Stimulated activated CD4-positive, alpha-beta T cell treated with anti-CD3 and anti-CD28 coated beads, Interleukin-15, amount 100 ng/mL, for 24 hours (primary cell): ENCODE results near the gene AGPAT1.
"Not testable (repeated sequence)": the region's sequence is repeated elsewhere in the genome, so short reads cannot be mapped to it uniquely, and the experiment has no call there.

Experiments used
- DNase-seq: peaks from one replicate; pipeline ENCODE4 v3.0.0-alpha.2; 2020

AGPAT1 gene

DNA sequence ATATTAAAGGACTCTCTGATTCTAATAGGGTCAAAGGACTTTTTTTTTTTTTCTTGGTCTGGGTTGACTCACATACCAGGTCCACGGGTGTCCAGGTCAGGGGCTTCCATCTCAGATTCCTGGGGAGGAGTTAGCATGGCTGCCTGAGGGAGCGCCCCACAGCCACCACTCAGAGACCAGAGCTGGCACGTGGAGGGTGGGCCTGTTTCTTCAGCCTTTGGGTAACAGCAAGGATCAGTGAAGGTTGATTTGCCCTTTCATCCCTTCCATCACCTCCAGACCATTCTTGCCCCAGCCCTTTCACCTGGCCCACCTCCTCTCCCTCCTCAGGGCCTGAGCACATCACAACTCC lies 22.4 kb upstream of the AGPAT1 start:
- DNase-seq: no peak

DNA sequence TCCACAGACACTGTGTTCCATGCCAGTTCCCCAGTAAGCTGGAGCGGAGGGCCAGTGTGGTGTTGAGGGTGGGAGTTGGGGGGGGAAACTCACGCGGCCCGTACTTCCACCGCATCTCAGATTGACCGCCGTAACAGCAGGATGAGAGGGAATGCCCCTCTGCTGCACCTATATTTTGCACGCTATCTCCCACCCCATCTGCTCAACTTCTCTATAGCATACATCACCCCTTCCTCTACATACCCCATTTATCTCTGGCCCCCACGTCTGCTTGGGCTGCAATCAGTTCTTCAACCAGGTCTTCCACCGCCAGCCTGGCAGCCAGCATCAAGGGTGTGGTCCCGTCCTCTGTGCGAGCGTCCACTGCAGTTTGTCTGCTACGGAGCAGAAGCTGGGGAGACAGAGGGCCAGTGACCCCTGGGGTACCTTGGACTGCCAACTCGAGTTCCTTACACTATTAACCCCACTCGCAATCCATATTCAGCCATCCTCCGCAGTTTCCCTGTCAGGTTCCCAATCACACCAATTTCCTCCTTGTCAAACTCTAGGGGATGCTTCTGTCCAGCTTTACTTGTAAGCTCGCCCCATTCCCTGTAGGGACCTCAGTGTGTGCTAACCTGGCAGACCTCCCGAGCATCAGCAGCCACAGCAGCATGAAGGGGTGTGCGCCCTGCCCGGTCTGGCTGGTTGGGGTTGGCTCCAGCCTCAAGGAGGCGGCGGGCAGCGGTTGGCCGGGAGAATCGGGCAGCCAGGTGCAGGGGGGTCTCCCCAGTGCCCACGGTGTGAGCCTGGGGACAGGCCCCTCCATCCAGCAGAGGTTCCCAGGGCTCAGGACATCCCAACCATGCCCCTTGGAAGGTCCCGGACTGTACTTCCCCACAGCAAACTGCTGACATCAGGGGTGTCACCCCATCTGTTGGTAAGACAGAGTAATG lies 21.1 kb upstream of the AGPAT1 start:
- DNase-seq: no peak

DNA sequence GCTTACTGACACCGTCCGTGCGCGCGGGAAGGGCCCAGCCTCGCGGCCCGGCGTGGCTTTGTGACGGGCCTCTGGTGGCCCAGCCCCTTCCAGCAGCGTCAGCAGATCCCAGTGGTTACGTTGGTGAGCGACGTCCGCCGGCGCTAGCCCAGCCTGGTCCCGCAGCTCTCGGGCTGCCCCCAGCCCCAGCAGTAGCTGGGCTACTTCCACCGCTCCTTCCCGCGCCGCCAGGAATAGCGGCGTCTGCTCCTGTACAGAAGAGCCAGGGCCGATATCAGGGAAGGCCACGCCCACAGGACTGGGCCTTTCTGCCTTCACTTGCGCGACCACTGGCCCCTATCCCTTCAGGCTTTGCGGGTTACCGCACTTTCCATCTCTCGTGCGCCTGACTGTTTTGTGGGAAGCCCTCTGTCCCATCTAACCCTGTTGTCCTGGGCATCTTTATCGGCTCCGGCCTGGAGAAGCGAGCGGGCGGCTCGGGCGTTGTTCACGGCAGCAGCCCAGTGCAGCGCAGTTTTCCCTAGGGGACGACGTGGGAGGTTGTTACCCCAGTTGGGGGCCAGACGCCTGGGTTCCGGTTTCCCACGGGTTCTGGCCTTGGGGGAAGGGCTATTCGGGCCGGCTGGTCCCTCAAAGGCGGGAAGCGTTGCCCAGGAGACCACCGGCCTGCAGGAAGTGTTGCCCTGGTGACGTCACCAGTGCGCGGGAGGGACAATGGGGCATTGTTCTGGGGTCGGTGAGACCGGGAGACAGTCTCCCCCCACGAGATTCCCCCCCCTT lies 20.2 kb upstream of the AGPAT1 start:
- DNase-seq: peak; percentile 84

DNA sequence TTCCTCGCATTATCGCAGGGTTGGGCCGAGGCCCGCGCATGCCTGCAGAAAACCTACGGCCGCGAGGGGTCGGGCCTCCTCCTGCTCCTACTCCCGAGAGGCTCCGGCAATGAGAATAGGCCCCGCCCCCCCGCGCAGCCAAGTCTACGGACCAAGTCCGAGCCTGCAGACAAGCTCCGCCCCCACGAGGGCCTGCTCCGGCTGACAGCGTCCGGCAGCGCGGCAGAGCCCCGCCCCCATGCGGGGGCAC lies 19.7 kb upstream of the AGPAT1 start:
- DNase-seq: peak; percentile 100

DNA sequence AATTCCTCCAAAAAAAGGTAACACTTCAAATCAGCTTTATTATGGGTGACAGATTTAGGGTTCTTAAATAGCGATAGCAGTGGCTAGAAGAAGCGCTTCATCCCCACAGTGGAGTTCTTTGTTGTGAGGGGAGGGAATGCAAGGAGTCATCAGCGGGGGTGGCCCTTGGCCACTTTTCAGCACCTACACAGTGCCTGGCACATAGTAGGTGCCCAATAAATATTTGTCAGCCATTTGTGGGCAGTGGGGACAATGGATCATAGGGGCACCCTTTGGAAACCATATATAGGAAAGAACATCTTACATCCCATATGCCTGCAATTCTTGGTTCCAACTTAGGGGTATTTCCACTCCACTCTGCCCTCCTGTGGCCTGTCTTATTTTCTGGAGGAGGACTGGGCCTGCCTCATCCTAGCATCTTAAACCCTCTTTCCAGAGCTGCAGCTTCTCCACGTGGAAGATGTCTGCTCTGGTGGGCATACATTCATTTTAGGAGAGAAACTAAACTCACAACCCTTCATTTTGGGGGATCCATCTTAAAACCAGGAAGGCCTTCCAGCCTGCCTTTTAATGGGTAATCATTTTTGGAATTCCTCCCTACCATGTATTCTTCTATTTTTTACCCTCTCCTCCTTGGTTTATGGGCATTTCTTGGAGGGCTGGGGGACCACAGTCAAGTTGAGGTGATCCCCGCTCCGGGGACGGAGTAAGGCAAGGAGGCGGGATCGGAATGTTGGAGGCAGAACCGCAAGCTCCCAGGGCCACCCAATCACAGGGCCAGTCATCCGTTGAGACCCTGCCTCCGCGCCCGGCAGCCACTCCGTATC lies 19.2 kb upstream of the AGPAT1 start:
- DNase-seq: peak; percentile 43

DNA sequence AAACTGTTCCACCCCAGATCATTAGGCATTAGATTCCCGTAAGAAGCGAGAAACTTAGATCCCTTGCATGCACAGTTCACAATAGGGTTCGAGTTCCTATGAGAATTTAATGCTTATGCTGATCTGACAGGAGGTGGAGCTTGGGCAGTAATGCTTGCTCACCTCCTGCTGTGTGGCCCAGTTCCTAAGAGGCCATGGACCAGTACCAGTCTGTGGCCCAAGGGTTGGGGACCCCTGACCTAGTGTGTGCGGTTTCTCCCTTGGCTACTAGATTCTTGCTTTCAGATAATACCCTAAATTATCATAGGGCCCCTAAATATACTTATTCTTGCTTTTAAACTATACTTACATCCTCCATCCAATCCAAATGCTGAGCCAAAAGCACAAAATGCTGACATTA lies 18.5 kb upstream of the AGPAT1 start:
- DNase-seq: no peak

DNA sequence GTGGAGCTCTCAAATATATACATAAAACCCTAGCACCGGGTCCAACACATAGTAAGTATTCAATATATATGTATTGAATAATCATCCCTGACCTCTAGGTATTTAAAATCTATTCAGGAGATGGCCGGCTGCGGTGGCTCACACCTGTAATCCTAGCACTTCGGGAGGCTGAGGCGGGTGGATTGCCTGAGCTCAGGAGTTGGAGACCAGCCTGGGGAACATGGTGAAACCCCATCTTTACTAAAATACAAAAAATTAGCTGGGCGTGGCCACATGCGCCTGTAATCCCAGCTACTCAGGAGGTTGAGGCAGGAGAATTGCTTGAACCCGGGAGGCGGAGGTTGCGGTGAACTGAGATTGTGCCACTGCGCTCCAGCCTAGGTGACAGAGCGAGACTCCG lies 17.2 kb upstream of the AGPAT1 start:
- DNase-seq: not testable (repeated sequence)

DNA sequence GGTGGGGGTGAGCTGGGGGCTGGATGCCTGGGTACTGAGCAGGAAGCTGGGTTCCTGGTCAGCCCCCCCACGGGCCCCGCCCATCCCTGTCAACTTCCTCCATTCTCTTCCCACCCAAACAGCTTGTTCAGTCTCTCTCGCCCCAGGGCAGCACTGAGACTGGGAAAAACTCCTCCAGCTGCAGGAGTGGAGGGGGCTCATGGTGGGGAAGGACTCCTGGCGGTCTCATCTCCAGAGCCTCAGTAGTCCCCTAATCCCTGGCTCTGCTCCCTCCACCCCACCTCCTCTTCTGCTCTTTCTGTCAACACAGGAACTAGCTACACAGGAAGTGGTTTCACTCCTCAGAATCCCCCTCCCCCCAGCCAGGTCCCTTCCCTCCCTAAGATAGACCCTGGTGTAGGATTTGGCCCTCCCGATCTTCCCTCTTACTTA lies 16.7 kb upstream of the AGPAT1 start, which contains the start of gene GPSM3:
TSS of gene GPSM3 (minus strand) at position 36 of the 432 bp plus-strand sequence. CDS start 130 bp downstream, outside the sequence.
- DNase-seq: peak; percentile 71

DNA sequence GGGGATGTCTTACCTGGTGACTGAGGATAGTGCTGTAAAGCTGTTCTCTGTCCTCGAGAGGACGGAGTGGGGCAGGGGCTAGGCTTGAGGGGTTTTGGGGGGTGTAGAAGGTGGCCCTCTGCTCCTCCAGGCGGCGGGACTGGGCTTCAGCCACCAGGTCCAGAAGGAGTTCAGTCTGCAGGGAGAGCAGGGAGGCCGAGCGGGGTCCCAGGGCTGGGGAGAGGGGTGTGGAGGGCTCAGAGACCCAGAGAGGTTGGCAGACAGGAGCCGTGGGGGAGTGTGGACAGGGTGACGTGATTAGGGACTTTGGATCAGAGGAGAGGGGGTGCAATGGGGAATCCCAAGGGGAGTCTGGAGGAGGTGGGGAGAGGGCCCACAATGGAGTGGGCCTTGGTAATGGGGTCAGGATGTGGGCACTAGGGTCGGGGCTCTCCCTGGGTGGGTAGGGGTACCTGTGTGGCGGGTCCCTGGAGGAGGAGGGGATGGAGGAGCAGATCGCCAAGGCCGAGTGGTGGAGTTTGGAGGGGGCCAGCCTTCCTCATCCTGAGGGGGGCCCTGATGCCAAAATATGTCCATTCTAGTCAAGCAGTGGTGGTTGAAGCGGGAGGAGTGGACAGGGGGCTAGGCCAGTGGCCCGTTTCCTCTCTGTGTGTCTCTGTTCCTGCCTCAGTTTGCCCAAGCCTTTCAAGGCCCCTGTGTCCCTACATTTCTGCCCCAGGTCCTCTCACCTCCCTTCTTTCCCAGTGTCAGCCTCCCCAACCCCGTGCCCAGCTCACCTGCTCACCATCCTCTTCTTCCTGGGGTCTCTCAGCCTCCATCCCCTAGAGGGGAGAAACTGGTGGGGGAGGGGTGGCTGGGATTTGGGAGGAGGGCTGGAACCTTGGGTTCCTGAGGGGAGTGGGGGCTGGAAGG lies 16.1 kb upstream of the AGPAT1 start:
- DNase-seq: no peak

DNA sequence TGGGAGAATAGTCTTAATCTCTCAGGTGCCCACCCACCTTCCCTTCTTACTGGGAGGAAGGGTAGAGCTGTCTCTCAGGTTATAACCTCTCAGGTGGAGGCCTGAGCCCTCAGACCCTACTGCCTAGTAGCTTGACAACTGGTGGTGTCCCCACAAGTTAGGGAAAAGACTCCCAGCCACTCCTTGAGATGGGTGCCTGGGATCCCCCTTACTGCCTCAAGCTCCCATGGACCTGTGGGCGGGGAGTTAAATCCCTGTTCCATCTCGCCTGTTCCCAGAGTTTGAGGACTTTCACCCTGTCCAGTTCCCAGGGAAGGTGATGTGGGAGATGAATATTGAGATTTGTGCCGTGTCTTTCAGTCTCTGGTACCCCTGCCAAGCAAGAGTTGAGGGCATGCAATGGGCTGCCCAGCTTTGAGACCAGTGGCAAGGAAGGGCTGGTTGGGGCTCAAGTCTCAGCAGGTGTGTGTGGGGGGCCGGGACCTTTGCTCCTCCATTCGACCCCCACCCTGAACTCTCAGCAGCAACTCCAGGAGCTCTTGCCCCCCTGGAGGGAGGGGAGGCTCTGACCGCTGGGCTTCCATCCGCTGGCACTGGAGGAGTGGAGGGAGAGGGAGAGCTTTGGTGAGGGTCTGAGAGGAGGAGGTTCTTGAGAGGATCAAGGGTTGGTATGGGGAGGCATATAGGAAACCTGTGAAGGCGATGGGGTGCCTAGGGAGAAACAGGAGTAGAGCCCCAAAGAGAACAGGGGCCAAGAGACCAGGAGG lies 15.2 kb upstream of the AGPAT1 start:
- no peak for DNase-seq

DNA sequence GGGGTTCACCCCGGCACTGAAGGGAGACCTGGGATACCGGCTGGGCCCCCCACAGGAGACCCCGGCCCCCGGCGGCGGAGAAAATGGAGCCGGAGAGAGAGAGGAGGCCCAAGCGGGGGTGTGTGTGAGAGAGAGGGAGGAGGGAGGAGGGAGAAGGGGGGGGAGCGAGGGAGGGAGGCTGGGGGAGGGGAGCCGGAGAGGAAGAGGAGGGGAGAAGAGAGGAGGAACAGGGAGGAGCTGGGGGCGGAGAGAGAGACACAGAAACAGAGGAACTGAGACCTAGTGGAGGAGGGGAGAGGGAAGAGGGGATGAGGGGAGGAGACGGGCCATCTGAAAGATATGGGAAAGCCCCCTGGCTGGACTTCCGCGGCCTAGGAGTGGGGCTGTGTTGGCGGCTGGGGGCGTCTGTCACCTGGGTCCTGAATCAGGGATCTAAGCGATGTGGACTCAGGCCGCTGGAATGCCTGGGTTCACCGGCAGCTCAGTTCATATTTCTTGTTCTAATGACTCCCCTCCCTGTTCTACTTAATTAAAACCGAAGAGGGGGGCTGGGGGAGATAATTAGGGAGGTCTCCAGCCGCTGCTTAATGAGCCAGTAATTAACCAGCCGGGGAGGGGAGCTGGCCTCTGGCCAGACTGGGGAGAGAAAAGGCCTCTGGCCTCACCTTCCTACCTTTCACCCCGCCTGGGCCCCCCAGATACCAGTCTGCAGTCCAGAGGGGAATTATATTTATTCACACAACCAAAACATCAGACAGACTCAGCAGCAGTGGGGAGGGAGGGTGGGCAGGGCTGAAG lies 14.4 kb upstream of the AGPAT1 start, which contains the start of gene PBX2:
TSS of gene PBX2 (minus strand) at position 149 of the 798 bp plus-strand sequence. CDS start 287 bp downstream, outside the sequence.
- peak; percentile 93 for DNase-seq

DNA sequence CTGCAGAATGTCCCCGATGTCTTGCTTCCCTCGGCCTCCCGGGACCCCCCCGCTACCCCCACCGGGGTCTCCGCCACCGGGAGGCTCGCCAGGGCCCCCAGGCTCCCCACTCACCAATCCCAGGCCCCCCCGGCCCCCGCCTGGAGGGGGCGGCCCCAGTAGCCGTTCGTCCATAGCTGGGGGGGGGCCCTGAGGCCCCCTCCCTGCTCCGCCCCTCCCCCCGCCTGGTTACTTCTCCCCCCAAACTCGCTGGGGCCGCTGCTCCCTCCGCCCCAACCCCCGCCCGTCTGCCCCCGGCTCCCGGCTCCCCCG lies 13.8 kb upstream of the AGPAT1 start:
- DNase-seq: no peak

DNA sequence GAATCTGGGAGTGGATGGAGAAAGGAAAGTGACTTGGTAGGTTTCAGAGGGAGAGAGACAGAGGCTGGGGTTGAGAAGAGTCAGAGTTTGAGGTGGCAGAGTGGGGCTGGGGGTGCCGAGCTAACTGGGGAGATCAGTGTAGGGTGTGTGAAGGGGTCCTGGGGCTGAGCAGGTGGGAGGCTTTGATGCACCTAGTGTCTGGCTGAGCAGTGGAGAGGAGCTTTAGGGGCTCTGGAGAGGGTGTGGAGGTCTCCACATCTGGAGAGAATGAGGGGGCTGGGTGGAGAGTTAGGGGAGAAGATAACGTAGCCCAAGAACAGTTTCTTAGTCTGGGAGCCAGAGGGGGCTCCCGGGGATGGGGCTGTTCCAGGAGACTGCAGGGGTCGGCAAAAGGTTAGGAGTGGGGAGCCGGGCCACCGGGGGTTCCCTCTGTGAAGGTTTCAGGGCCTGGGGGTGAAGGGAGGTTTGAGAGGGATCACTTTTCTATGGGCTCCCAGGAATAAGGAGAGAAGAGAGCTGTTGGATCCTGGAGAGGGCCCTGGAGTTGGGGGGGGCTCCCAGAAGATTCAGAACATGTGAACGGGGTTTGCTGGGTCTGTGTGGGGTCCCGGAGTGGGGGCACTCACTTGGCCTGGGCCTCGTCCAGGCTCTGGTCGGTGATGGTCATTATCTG lies 13.3 kb upstream of the AGPAT1 start:
- DNase-seq: no peak

DNA sequence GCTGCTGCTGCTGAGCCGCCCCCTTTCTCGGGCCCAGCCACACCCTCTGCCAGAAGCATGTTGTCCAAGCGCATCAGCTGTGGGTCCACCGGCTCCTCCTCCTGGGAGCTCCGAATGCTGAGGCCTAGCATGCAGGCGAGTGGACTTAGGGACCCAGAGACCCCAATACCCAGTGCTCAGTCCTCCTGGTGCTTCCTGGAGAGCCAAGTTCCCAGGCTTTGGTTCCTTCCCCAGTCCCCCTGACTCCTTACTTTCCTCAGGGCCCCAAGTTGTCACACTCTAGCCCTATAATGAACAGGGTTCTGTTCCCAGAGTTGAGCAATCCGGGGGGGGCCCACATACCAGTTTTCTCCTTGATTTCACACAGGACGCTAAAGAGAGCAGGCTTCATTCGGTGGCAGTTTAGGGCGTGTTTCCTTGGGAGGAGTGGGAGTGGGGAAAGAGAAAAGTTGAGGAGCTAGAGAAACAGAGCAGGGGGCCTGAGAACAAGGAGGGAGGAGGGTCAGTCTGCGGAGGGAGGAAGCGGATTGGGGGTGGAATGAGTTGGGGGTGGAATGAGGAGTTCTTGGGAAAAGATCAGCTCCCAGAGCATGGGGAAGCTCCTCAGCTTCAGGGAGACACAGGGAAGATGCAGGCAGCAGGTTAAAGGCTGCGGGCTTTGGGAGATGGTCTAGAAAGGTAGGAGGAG lies 12.6 kb upstream of the AGPAT1 start:
- DNase-seq: no peak

DNA sequence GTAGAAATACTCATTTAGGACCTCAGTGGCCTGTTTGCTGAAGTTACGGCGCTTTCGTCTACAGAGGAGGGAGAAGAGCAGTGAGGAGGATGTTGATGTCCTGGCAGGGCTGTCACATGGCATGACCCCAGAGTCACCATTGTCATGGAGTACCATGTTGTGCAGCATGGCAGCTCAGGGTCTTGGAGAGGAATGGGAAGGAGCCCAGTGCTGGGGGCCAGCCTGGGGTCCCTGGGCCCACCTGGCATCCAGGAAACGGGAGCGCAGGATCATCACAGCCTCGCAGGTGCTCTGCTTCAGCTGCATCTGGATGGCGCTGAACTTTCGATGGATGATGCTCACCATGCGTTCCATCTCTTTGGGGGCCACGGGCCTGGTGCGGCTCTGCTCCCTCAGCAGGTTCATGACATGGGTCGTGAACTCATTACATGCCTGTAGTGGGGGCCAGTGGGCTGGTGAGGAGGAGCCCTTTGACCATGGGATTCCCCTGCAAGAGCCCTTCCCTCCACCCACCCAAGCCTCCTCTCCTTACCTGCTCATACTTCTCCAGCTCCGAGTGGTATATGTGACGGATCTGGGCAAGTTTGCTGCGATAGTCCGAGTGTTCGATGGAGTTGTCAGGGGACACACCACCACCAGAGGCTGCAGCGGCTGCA lies 12.0 kb upstream of the AGPAT1 start:
- DNase-seq: not testable (repeated sequence)

DNA sequence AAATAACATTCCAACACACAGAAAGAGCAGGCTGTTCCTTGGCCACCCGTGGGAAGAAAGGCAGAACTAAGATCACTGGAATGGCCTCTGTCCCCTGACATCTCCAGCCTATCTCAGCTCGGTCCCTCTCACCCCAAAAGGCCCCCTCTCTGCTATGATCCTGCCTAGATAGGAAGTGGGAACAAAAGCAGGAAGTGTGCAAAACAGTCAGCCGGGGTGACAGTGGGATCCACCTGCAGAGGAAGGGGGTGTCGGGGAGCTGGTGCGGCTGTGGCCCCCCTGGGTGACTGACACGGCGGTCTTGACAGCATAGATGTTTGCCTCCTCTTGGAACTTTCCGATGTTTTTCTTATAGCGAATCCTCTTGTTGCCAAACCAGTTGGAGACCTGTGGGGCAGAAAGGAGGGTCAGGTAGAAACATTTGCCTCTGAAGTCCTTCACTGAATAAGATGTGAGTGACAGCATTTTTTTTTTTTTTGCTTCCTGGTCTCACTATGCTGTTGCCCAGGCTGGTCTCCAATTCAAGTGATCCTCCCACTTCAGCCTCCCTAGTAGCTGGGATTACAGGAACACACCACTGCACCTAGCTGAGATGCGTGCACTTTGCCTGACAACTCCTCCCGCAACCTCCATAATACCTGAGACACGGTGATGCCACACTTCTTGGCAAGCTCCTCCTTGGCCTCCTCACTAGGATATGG lies 11.3 kb upstream of the AGPAT1 start:
- no peak for DNase-seq

DNA sequence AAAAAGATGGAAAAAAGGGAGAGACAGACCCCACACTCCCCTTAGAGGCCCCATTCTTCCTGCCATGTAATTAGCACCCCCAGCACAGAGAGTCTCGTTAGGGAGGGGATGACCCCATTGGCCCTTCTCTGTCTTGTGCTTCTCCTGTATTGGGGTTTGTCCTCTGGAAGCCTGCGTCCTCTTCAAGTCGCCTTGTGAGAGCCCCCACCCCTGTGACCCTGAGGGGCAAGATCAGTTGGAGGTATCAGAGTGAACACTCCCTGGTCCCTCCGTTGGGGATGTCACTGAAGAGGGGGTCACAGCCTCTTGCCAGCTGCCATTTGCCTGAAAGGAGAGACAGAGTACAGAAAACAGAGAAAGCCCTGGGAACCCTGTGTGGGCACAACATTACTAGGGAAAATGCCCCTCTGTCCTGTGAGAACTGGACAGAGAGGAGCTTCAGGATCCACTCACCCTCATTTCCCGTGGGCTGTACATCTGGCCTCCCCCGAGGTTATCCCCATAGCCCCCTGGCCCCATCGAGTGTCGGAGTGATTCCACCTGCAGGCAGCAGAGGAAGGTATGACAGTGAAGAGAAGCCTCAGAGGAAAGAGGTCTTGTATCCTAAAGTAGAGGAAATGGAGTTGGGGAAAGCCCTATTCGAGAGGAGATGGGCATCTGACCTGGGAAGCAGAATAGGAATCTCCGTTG lies 10.4 kb upstream of the AGPAT1 start:
- DNase-seq: not testable (repeated sequence)
